Activated CD8-positive, alpha-beta memory T cell treated with anti-CD3 and anti-CD28 coated beads, Interleukin-2, amount 50 U/mL, for 48 hours (primary cell): Measurements from ENCODE around the gene ACTN1.

Source experiments
- DNase-seq: peaks from one replicate; pipeline ENCODE4 v3.0.0-alpha.2; 2020

ACTN1 gene

DNA sequence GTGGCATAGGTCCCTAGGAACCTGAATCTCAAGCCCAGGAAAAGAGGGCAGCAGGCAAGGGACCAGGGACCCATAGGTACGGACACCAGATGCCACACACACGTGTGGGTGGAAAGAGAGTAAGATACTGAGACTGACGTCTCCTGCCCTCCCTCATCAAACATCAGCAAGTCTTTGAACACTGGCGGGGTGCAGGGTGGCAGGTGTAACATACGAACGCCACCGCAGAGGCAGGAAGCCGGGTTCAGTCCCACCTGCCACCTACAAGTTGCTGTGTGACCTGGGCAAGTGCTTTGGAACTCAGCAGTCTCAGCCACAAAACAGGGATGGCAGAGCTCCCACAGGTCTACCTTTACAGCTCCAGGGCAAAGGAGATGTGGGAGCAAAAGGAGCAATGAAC, 11.1 kb downstream of the ACTN1 start:
- no peak for DNase-seq

DNA sequence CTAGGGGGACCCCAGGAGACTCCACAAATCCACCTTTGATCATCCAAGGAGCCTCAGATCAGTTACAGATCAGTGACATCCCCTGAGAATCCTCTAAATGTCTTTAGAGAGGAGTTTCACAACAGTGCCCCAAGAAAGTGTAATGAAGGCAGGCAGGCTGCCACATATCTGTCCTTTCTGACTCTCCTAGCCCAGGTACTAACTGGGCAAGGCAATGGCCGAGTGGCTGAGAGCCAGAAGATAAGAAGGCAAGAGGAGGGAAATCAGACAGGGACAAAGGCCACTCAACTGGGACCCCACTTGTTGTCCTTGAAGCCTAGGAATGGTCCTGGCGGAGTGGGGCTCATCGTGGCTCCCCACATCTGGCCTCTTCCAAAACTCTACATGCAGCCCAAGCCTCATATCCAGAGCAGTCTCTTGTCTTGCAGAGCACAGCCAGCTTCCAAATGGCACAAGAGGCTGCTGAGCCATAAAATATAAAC, 11.6 kb downstream of the ACTN1 start:
- no peak for DNase-seq

DNA sequence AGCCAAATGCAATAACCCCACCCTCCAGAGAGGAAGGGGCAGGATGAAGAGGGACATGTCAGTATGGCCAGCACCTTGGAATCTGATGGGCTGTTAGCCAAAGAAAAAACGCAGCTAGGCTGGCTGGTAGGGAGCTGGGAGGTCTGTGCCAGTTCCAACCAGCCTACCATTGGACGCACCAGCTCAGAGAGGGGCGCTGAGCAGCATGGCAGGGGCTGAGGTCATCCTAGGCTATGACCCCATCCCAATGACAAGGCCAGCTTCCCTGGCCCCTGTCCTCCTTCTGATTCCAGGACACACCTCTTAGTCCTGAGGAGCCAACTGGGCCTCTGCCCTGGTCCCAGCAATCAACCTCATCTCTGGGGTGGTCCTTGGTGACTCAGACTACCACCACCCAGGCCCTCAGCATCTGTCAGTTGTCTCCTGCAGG, 12.2 kb downstream of the ACTN1 start:
- DNase-seq = no peak

DNA sequence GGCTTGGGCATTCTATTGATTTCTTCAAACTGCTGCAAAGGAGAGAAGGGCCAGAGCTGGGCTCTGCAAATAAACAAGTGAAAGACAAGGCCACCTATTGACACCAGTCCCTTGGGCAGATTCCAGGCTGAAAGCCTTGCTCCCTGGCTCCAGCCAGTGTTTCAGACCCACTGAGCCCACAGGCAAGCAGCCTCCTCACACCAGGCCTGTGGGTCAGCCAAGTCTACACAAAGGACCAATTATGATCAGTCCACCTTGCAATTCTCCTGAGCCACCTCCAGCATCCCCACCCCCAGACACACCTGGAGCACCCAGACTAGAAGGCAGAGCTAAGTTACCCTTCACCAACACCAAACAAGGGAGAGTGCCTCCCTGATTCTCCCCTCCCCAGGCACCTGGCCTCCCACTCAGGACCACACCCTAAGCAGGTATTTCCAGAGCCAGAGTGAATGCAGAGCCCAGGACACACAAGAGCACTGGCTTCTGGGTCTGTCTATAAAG, 13.8 kb downstream of the ACTN1 start:
- DNase-seq = no peak

DNA sequence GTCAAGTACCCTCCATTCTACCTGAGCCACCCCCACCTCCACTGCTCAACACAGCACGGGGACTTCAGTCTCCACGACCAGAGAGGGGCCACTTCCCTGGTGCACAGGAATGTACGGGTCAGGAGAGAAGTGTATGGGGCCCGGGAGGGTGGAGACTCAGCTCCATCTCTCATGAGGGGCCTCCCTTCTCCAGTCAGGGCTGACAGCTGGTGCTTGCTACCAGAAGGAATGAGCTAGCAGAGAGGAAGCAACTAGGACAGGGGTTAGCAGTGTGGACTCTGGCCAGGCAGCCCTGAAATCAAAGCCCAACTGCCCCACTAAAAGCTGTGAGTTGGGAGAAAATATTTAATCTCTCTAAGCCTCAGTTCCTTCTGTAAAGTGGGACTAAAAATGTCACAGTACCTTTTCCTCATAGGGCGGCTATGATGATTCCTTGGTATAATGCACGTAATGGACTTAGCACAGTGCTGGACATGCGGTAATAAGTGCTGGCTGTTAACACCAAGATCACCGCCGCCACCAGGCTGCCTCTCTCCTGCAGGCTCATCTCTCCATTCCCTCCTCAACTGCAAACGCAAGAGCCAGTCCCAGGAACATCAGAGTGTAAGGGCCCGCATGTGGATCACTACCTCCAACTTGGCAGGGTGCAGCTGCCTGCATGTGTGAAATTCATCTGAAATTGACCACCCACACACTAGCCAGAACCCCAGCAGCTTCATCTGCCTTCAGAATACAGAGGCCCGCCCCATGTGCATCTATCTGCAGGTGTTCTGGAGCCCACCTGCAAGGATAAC, 14.6 kb downstream of the ACTN1 start:
- no peak for DNase-seq

DNA sequence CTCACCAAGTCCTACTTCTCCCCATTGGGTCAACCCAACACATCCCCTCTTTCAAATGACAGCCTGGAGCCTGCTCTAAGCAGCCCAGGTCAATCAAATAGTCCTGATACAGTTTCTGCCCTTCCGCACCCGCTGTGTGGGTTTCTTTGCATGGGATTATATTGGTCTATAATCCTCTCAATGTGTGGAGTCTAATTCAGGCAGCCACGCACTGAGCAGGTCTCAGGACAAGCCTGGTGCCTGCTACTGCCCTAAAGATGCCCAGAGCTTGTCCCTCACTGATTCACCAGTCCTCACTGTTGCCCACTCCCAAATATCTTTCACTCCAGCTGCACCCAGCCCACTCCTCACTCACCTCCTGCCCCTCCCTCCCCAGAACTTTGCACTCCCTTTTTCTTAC, 16.4 kb downstream of the ACTN1 start:
- DNase-seq = no peak

DNA sequence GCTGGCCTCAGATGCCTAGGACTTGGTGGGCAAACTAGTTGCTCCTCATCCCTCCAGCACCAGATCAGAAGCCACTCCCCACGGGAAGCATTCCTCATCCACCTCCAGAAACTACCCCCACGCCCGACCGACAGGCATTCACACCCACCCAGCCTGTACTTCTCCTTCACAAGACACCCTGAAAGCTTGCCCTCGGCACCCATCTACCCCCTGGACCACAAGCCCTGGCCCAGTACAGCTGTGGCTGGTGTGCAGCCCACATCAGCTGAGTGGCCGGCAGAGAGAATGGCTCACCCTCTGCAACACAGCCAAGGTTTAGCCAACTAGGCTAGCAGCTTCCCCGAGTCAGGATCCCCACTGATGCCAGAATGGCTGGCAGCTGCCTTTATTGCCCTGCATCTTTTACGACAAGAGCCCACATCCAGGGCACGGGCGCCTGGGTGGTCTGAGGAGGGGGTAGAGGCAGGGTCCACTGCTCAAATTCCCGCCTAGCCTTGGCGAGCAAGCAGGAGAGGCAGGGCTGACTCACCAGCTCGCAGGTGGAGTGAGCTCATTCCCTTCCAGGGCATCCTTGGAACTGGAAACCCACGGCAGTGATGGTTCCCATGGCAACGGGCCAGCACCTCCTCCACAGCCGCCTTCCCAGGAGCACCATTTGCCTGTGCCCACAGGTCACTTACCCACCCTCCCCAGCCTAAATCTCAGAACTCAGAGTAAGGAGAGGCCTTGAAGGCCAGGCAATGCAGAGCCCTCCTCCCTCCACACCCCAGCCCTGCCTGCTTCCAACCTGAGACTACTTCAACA, 17.1 kb downstream of the ACTN1 start:
- no peak for DNase-seq

DNA sequence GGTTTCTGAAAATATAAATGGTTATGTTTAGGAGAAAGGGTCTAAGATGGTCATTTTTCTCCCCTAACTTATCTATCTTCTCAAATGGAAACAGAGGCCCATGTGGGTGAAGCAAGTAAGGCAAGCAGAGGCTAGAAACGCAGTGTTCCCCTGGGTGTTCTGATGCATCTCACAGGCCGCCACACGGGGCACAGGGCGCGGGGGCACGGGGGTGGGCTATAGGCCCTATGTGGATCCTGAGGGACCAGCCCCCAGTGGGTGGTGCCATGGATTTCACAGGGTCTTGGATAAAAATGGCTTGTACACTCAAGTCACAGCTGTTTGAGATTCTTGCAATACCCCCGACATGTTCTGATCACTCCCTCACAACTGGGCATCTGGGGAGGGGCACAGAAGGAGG, 17.7 kb downstream of the ACTN1 start:
- DNase-seq = no peak

DNA sequence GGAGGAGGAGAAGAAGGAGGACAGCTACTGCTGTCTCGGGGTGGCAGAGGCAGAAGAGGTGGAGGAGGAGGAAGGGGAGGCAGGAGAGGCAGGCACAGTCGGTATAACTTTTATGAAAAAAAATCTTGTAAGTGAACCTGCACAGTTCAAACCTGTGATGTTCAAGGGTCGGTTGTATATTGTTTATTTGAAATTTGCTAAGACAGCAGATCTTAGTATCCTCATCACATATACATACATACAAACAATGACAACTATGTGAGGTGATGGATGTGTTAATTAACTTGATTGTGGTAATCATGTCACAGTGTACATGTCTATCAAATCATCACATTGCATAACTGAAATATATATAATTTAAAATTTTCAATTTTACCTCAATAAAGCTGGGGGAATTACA, 19.0 kb downstream of the ACTN1 start:
- no peak for DNase-seq

DNA sequence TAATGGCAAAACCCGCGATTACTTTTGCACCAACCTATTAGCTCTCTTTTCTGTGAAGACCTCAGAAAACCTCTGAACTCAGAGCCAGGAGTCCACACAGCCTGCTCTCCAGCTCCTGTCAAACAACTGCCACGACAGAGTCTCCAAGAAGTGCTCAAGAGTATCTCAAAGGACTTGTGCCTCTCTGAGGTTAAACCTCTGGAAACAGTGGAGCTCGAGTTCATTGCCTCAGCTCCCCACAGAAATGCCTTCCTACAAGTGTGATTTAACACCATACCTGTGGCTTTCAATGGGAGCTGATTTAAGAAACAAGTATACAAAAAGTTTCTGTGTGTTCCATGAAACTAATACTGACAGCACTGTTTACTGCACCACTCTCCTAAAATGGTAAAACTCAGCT, 20.1 kb downstream of the ACTN1 start:
- DNase-seq = no peak

DNA sequence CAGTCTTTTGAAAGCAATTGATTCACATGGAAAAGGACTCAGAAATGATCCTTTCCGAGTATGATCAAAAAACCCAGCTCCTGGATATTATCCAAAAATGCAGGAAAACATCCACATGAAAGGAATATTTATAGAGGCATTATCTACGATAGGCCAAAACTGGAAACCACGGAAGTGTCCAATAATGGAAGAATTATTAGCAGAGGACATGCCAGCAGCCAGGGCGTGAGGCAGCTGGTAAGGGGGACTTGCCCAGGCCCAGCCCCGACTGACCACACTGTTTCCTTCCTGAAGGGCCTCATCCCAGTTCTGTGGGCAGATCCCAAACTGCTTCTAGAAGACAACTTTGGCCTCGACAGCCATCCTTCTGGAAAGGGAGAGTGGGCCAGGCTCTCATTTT, 20.5 kb downstream of the ACTN1 start:
- DNase-seq = no peak

DNA sequence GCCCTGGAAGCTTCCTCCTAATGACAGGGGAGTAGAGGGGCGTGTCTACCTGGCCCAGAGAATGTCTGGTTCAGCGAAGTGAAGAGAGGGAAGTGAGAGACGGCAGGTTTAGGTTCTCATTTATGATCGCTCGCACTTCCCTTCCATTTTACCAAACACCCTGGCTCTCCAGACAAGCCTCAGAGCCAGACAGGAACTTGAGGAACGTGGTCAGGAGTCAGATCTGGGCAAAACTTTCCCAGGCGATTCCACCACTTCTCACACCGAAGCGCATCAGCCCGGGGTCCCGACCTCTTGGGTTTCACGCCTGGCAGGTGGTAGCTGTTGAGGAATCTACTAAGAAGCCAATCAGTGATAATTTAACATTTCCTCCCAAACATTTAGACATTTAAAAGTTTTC, 21.3 kb downstream of the ACTN1 start:
- no peak for DNase-seq

DNA sequence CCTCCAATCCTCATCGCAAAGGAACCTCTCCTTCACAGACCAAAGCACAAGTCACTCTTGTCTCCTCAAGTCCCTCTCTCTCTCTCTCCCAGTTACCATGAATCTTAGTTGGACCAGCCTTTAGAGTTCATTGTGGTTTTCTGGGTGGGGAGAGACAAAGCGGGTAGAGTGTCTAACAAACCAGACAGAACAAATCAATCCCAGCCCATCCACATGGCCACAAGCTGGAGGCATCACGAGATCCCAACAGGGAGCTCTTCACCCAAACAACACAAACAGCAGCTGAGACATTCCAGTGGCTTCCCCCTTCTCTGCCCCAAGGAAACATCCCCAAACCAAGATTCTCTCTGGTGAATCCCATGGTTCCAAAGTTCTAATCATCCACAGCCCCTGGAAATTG, 22.4 kb downstream of the ACTN1 start:
- no peak for DNase-seq

DNA sequence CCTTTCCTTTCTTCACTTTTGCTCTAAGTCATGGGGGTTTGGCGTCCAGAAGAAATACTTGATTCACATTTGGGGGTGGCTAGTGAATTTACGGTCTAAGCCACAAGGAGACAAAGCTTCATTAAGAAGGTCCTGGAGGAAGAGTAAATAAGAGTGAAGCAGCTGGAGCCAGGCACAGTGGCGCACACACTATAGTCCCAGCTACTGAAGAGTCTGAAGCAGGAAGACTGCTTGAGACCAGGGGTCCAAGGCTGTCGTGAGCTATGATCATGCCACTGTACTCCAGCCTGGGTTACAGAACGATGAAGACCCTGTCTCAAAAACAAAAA, 23.3 kb downstream of the ACTN1 start:
- DNase-seq = no peak

DNA sequence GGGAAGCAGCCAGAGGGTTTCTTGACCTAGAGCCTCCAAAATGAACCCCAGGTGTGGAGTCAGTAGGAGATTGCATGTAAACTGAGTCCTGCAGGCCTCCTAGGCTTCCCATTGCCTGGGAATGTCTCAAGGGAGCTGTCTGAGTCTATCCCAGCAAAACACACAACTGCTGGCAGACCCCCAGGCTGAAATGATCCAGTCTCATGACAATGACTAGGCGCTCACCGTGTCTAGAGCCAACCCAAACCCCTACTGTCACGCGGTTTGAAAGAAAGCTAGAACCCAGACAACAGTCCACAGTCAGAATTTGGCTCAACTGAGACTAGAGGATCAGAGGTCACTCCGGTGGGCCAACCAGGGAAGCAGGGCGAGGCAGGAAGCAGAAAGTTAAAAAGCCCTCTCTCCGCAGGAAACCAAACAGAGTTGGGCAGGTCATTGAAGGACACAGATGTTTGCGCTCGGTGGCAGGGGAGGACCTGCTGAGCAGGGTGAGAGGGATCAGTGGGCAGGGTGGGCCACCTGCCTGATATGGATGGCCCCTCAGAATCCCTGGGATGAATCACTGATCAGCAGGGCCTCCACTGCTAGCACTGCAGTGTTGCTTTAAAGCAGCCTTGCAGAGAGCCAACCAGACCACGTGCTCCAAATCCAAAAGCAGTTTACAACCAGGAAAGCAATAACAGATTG, 23.8 kb downstream of the ACTN1 start:
- no peak for DNase-seq

DNA sequence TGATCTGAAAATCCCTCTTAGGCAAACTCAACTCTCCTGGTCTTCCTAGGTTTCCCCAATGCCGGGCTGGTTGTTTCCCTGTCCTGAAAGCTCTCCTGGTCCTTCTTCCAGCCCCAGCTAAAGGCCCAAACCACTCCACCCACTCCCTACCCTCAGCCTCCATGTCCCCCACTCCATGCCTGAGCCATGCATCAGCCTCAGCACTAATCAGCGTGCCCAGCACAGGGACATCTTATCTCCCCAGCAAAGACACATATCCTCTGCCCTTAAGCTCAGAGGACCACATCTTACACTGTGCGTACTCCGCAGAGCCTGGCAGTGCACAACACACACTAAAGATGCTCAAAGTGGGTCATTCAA, 25.9 kb downstream of the ACTN1 start:
- no peak for DNase-seq

DNA sequence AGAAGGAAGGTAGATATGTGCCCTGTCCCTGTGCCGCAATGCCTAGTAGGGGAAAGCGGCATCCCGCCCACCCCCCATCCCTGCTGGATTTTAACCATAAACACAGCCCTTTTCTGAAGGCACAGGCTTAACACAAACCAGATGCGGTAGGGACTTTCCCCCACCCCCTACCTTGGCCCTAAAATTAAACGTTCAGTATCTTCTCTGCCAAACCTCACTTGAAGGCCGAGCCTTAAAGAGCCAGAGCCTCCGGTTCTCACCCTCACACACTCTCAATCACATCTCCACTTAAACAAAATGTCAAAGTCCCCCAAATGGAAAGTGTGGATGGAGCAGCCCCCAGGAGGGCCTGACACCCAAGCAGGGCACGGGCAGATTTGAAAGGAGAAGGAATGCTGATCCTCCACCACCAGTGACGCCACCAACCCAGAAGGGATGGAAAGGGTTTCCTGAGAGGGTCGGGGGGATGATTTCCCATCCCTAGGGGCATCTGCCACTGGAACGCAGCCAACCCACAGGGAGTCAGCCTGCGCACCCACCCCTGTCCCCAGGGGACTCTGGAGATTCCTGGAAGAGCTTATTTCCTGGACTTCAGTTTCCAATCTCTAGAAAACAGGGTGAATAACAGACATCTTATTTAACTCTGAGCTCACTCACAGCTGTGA, 26.4 kb downstream of the ACTN1 start:
- no peak for DNase-seq

DNA sequence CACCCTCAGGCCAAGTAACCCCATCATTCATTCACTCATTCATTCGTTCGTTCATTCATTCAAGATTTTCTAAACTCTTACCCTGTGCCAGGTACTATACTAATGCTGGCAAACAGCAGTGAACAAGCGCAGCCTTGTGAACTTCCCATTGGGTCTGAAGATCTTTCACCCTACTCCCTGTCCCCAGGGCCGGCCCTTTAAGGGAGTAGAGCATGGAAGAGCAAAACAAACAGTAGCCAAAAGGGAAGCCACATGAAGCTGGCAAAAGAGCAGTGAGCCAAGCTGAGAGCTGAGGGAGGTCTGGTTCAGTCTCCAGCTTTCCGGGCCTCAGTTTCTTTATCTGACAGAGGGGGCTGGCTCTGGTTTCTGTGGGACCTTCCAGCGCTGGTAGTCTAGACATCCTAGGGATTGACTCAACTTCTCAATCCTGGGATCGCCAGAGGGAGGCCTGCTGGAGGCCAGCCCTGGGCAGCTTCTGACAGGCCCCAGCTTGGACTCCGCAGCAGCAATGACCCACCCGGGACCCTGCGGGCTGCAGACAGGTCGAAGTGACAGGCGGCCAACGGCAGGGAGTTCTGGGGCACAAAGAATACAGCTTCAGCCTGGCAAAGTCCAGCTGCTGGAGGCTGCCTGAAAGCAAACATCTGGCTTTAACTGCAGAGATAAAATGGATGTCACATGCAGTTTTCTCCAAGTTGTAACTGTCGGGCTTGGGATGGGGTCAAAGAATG, 27.1 kb downstream of the ACTN1 start:
- no peak for DNase-seq

DNA sequence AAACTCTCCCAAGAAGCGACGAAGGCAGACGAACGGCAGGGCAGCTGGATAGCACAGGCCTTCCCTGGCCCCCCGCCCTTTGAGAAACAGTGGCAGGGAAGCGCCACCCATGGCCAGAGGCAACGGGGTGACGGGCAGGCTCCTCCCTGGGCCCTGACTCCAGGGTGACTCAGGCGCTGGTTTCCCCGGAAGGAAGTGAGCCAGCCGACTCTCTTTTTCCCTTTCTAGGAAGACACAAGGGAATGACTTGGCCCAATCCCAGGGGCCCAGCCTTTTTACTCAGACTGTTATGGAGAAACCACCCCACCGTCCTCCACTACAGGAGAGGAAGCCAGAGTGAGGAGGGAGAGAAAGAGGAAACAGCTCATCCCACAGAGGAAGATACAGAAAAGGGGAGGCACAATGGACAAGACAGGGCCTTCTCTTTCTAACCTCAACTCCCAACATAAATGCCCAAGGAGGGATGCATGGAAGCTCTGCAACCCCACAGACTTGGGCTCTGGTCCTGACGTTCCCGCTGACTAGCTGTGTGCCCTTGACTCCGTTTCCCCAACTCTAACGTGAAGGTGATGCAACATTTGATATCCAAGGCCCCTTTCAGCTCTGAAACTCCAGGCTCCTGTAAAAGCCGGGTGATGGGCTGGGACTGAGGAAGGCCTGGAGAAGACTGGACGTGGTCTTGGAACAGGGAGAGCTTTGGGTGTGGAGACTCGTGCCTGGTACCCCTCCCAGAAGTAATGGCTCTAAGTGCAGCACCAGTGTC, 27.9 kb downstream of the ACTN1 start:
- no peak for DNase-seq

DNA sequence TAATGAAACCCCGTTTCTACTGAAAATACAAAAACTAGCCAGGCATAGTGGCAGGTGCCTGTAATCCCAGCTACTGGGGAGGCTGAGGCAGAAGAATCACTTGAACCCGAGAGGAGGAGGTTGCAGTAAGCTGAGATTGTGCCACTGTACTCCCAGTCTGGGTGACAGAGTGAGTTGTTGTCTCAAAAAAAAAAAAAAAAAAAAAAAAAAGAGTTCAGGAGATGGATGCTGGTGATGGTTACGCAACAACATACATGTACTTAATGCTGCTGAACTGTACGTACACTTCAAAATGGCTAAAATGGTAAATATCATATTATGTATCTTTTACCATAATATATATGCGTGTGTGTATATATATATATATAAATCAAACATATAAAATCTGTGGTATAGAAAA, 29.0 kb downstream of the ACTN1 start:
- DNase-seq = no peak

DNA sequence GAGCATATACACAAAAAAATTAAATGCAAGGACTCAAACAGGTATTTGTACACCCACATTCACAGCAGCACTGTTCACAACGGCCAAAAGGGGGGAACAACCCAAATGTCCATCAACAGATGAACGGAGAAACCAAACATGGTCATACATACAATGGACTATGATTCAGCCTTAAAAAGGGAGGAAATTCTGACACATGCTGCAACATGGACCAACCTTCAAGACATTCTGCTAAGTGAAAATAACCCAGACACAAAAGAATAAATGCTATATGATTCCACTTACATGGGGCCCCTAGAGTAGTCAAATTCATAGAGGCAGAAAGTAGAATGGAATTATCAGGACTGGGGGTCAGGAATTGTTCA, 29.5 kb downstream of the ACTN1 start:
- DNase-seq = no peak
